Suppressor macrophage treated with lipopolysaccharide for 1 hour (primary cell): ENCODE data around the gene GDPGP1.
A peak's percentile ranks its signal among the peaks of the same experiment; 100 is the strongest.
"Not testable (repeated sequence)": the region's sequence is repeated elsewhere in the genome, so short reads cannot be mapped to it uniquely, and the experiment has no call there.

Source experiments
- DNase-seq, 3 donors: peaks; one replicate each; pipeline ENCODE4 v3.0.0-alpha.2; 2020 to 2022

Gene GDPGP1

GRCh38 chr15:90227336-90227735 is 6.7 kb upstream of the GDPGP1 start:
- no peak for DNase-seq

DNA sequence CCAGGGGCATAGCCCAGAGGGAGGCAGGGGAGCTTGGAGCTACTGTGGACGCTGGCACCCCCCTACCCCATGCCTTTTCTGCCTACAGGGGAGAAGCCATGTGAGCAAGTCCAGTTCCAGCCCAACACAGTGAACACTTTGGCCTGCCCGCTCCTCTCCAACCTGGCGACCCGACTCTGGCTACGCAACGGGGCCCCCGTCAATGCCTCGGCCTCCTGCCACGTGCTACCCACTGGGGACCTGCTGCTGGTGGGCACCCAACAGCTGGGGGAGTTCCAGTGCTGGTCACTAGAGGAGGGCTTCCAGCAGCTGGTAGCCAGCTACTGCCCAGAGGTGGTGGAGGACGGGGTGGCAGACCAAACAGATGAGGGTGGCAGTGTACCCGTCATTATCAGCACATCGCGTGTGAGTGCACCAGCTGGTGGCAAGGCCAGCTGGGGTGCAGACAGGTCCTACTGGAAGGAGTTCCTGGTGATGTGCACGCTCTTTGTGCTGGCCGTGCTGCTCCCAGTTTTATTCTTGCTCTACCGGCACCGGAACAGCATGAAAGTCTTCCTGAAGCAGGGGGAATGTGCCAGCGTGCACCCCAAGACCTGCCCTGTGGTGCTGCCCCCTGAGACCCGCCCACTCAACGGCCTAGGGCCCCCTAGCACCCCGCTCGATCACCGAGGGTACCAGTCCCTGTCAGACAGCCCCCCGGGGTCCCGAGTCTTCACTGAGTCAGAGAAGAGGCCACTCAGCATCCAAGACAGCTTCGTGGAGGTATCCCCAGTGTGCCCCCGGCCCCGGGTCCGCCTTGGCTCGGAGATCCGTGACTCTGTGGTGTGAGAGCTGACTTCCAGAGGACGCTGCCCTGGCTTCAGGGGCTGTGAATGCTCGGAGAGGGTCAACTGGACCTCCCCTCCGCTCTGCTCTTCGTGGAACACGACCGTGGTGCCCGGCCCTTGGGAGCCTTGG is 5.9 kb upstream of the GDPGP1 start:
- DNase-seq: no peak

DNA sequence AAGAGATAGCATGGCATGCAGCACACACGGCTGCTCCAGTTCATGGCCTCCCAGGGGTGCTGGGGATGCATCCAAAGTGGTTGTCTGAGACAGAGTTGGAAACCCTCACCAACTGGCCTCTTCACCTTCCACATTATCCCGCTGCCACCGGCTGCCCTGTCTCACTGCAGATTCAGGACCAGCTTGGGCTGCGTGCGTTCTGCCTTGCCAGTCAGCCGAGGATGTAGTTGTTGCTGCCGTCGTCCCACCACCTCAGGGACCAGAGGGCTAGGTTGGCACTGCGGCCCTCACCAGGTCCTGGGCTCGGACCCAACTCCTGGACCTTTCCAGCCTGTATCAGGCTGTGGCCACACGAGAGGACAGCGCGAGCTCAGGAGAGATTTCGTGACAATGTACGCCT is 5.0 kb upstream of the GDPGP1 start:
- no peak for DNase-seq

GRCh38 chr15:90230071-90230494 is 3.9 kb upstream of the GDPGP1 start:
- DNase-seq: no peak

- DNase-seq: no peak
Measured at GRCh38 chr15:90230610-90231009, 3.4 kb upstream of the GDPGP1 start.

GRCh38 chr15:90231028-90232017 is 2.7 kb upstream of the GDPGP1 start:
- peak; percentile 78 to 84 (median 80) for DNase-seq

DNA sequence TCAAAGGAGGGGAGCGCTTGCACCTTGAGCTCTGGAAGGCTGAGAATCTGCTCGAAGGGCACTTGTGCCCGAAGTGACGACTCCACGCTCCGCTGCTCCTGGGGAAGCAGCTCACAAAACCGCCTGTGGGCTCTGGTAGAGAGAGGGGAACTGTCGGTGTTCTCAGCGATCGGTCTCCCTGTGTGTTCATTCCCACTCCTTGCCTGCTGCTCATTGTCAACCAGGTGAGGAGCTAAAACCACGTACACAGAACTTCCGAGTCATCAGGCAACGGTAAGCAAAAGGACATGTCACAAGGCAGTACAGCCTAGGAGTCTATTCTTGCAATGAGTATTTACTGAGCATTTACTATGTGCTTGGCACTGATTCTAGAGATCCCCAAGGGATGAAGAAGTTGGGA is 1.8 kb upstream of the GDPGP1 start:
- no peak for DNase-seq

GRCh38 chr15:90232941-90233386 is 1.0 kb upstream of the GDPGP1 start:
- DNase-seq: no peak

DNA sequence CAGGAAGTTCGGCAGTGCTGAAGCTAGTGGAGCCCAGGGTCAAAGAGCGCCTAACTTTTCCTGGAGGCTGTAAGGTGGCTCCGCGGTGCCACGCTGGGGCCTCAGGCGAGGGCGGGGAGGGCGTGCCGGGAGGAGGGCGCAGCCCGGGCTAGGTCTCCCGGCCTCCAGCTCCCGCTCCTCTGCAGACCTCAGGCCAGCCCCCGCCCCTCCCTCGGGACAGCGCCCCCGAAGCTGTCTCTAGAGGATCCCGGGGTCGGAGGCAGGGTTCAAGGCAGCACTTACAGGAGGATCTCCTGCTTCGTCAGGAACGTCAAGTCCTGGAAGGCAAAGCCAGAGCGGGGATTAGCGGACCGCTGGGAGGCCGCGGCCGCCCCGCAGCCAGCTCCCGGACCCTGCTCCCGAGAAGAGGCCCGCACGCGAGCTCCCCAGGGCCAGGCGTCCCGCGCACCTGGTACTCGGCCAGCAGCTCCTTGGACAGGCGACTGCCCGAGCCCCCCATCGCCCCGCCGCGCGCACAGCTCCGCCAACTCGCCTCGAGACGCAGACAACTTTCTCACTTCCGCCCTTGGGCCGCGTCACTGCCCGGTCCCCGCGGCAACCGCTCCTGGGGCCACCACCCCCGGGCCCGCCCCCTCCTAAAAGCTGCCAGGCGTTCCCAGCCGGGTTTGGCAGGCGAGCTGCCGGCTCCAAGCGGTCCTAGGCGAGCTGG is 468 bp upstream of the GDPGP1 start, which contains the start of gene CIB1:
TSS of gene CIB1 (minus strand) at position 555 of the 709 bp plus-strand sequence. CDS start at position 499, 56 bp downstream.
- DNase-seq: peak; percentile 64 to 100 (median 99)

- DNase-seq: peak; percentile 8 to 23 (median 12)
Measured at GRCh38 chr15:90239371-90239770, 5.4 kb downstream of the GDPGP1 start.

DNA sequence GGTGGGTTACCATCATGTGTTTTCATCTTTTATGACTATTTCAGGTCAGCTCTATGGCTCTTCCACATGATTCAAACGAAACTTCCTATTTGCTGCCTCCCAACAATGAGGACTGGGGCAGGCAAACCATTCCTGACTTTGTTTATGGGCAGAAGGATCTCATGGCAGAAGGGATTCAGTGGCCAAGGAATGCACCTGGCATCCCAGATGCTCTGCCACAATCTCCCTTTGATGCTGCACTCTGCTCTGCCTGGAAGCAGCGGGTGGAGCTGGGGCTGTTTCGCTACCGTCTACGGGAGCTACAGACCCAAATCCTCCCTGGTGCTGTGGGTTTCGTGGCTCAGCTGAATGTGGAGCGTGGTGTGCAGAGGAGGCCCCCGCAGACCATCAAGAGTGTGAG is 6.8 kb downstream of the GDPGP1 start:
- no peak for DNase-seq

DNA sequence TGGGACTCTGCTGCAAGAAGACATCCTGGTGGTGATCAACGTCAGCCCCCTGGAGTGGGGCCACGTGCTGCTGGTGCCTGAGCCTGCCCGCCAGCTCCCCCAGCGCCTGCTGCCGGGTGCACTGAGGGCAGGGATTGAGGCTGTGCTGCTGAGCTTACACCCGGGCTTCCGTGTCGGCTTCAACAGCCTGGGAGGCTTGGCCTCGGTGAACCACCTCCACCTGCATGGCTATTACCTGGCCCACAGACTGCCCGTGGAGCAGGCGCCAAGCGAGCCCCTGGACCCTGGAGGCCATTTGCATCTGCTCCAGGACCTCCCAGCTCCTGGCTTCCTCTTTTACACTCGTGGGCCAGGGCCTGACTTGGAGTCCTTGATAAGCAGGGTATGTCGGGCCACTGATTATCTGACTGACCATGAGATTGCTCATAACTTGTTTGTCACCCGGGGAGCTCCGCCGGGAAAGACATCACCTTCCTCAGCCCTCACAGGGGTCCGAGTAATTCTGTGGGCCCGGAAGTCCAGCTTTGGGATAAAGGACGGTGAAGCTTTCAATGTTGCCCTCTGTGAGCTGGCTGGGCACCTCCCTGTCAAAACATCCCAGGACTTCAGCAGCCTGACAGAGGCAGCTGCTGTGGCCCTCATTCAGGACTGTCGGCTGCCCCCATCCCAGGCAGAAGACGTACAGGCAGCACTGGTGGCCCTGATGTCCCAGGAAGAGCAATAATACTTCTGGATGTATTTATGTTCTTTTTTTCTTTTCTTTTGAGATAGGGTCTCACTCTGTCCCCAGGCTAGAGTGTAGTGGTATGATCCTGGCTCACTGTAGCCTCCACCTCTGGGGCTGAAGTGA is 7.6 kb downstream of the GDPGP1 start:
- DNase-seq: no peak

GRCh38 chr15:90243943-90244639 is 10.1 kb downstream of the GDPGP1 start:
- DNase-seq: peak; percentile 28 to 44 (median 43)

GRCh38 chr15:90248789-90249202 is 14.8 kb downstream of the GDPGP1 start:
- no peak for DNase-seq

- DNase-seq: peak; percentile 81 to 96 (median 91)
Measured at GRCh38 chr15:90249203-90249863, 15.3 kb downstream of the GDPGP1 start, which contains the start of gene TTLL13. TTLL13 (plus strand) TSS chr15:90249556; CDS start chr15:90250631, 1,075 bp downstream.

GRCh38 chr15:90257776-90258175 is 23.8 kb downstream of the GDPGP1 start:
- DNase-seq: no peak

- DNase-seq: no peak
Measured at GRCh38 chr15:90259524-90259923, 25.5 kb downstream of the GDPGP1 start.

- not testable (repeated sequence) for DNase-seq
Measured at GRCh38 chr15:90260731-90261130, 26.7 kb downstream of the GDPGP1 start.

DNA sequence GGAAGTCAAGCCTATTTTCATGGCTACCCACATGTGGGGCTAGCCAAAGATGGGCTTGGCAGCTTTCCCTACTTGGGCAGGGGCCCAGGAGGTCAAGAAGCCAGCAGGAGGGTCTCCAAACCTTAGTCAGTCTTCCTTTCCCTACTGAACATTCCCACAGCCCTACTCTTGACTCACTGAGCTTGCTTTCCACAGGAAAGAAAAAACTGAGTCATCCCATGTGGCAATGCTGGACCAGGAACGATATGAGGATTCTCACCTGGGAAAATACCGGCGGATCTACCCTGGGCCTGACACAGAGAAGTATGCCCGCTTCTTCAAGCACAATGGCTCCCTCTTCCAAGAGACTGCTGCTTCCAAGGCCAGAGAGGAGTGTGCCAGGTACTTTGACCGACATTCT is 27.8 kb downstream of the GDPGP1 start:
- DNase-seq: no peak

- no peak for DNase-seq
Measured at GRCh38 chr15:90262426-90262825, 28.4 kb downstream of the GDPGP1 start.
